Naive B cell (primary cell): ENCODE measurements around the gene CYBA. TPM values are rescaled to one million over a fixed set of nuclear protein-coding genes. Genes with fewer than 3 reads are reported as not detected.
"Not testable (repeated sequence)": the region's sequence is repeated elsewhere in the genome, so short reads cannot be mapped to it uniquely, and the experiment has no call there.

ENCODE experiments used
- ATAC-seq, 2 donors: fragments of 150-1000 bp; cut with Tn5 transposase; 2 replicates each; pipeline ENCODE4 v1.10.0; 2021; ENCODE audit warnings: low read depth in 2 of 2, mild to moderate bottlenecking in 2 of 2, moderate library complexity in 2 of 2
- DNase-seq: peaks from one replicate; pipeline ENCODE4 v3.0.0; 2022
- H3K27ac Mint-ChIP-seq, 6 donors: one replicate each; pipeline ENCODE4 v1.8.0; 2020 to 2022; ENCODE audit warnings: mild to moderate bottlenecking in 6 of 6, mixed read lengths in 6 of 6, moderate library complexity in 5 of 6, inconsistent platforms in 2 of 6
- H3K27me3 Mint-ChIP-seq, 3 donors: one replicate each; pipeline ENCODE4 v1.8.0; 2021 to 2022; ENCODE audit warnings: mixed read lengths in 3 of 3, mild to moderate bottlenecking in 1 of 3
- H3K36me3 Mint-ChIP-seq, 2 donors: one replicate each; pipeline ENCODE4 v1.8.0; 2020 to 2022; ENCODE audit warnings: mixed read lengths in 2 of 2, inconsistent platforms in 1 of 2, mild to moderate bottlenecking in 1 of 2
- H3K4me1 Mint-ChIP-seq, 3 donors: one replicate each; pipeline ENCODE4 v1.8.0; 2020 to 2022; ENCODE audit warnings: mixed read lengths in 3 of 3, inconsistent platforms in 1 of 3, mild to moderate bottlenecking in 1 of 3, moderate library complexity in 1 of 3
- H3K4me3 Mint-ChIP-seq, 8 donors: one replicate each; pipeline ENCODE4 v1.8.0; 2020 to 2022; ENCODE audit warnings: mild to moderate bottlenecking in 8 of 8, mixed read lengths in 8 of 8, moderate library complexity in 8 of 8, inconsistent platforms in 2 of 8
- H3K9me3 Mint-ChIP-seq, 7 donors: one replicate each; pipeline ENCODE4 v1.8.0; 2020 to 2022; ENCODE audit warnings: mixed read lengths in 7 of 7, mild to moderate bottlenecking in 5 of 7, inconsistent platforms in 2 of 7, moderate library complexity in 1 of 7
- polyA plus RNA-seq, 6 donors: library from polyadenylated mRNA; unstranded; fragments of 300-500 nt; fragmentation: Illumina TruSeq; gene quantifications; one replicate each; pipeline ENCODE4 v1.2.3, GENCODE V29; 2021; ENCODE audit warnings: low read depth in 6 of 6

The CYBA gene
- polyA plus RNA-seq, 6 donors from 2014 or later = 1,408 to 2,468 (median 1,616) TPM

- peak overlapping the region; percentile 91 to 100 (median 98) for H3K27ac Mint-ChIP-seq
- peak overlapping the region; percentile 73 to 95 (median 88) for H3K4me3 Mint-ChIP-seq
- DNase-seq (peak; percentile 87), ATAC-seq (peak; percentile 80 to 83)
- no peaks in the 10 kb centered on the region for H3K9me3 Mint-ChIP-seq
- H3K27me3 Mint-ChIP-seq = no peaks in the 10 kb centered on the region
- H3K36me3 Mint-ChIP-seq = no peaks in the 10 kb centered on the region
- peaks cover 21 to 50% (median 37%) of the 10 kb centered on the region in 3 donors for H3K4me1 Mint-ChIP-seq
Measured at GRCh38 chr16:88681709-88682451, 31.0 kb upstream of the CYBA start.

GRCh38 chr16:88681084-88681680 lies 30.3 kb upstream of the CYBA start:
- peak overlapping the region; percentile 73 to 95 (median 88) for H3K4me3 Mint-ChIP-seq
- H3K9me3 Mint-ChIP-seq = no peaks in the 10 kb centered on the region
- DNase-seq = peak; percentile 33

GRCh38 chr16:88680554-88681083 lies 29.8 kb upstream of the CYBA start:
- H3K9me3 Mint-ChIP-seq = no peaks in the 10 kb centered on the region
- peak overlapping the region in 6 of 8 donors; percentile 73 to 95 (median 88) for H3K4me3 Mint-ChIP-seq
- ATAC-seq (no peak), DNase-seq (no peak)
- H3K27ac Mint-ChIP-seq = peak overlapping the region in 3 of 6 donors; percentile 76 to 100 (median 92)
- H3K36me3 Mint-ChIP-seq = no peaks in the 10 kb centered on the region
- H3K4me1 Mint-ChIP-seq = peaks cover 21 to 52% (median 37%) of the 10 kb centered on the region in 3 donors
- H3K27me3 Mint-ChIP-seq = no peaks in the 10 kb centered on the region

More at GRCh38 chr16:88681084-88681680, 30.3 kb upstream of the CYBA start:
- H3K27ac Mint-ChIP-seq = peak overlapping the region in 5 of 6 donors; percentile 91 to 100 (median 98)
- H3K27me3 Mint-ChIP-seq = no peaks in the 10 kb centered on the region
- H3K36me3 Mint-ChIP-seq = no peaks in the 10 kb centered on the region
- peaks cover 21 to 50% (median 37%) of the 10 kb centered on the region in 3 donors for H3K4me1 Mint-ChIP-seq
- peak; percentile 20 to 24 for ATAC-seq

GRCh38 chr16:88678224-88678979 lies 27.5 kb upstream of the CYBA start:
- Mint-ChIP-seq H3K4me1 (peaks cover 20 to 31% (median 23%) of the 10 kb centered on the region in 3 donors), H3K36me3 (no peaks in the 10 kb centered on the region), H3K9me3 (no peaks in the 10 kb centered on the region), H3K4me3 (no peak overlapping the region), H3K27ac (no peak overlapping the region), H3K27me3 (no peaks in the 10 kb centered on the region)
- no peak for DNase-seq
- ATAC-seq = no peak

GRCh38 chr16:88677721-88678120 lies 26.9 kb upstream of the CYBA start:
- H3K36me3 Mint-ChIP-seq = no peaks in the 10 kb centered on the region
- ATAC-seq (no peak), DNase-seq (no peak)
- H3K4me1 Mint-ChIP-seq = peaks cover 20 to 24% (median 23%) of the 10 kb centered on the region in 3 donors
- no peak overlapping the region for H3K4me3 Mint-ChIP-seq
- H3K9me3 Mint-ChIP-seq = no peaks in the 10 kb centered on the region
- no peak overlapping the region for H3K27ac Mint-ChIP-seq
- no peaks in the 10 kb centered on the region for H3K27me3 Mint-ChIP-seq

GRCh38 chr16:88676502-88677242 lies 25.8 kb upstream of the CYBA start:
- no peak for ATAC-seq
- H3K27ac Mint-ChIP-seq = no peak overlapping the region
- no peaks in the 10 kb centered on the region for H3K27me3 Mint-ChIP-seq
- H3K4me3 Mint-ChIP-seq = no peak overlapping the region
- no peaks in the 10 kb centered on the region for H3K9me3 Mint-ChIP-seq
- peaks cover 10 to 15% (median 12%) of the 10 kb centered on the region in 3 donors for H3K4me1 Mint-ChIP-seq
- no peaks in the 10 kb centered on the region for H3K36me3 Mint-ChIP-seq
- DNase-seq = no peak

GRCh38 chr16:88673716-88674379 lies 23.0 kb upstream of the CYBA start:
- Mint-ChIP-seq H3K4me3 (no peak overlapping the region), H3K27me3 (no peaks in the 10 kb centered on the region), H3K36me3 (no peaks in the 10 kb centered on the region), H3K27ac (no peak overlapping the region), H3K4me1 (peaks cover 0 to 3% (median 2%) of the 10 kb centered on the region in 3 donors), H3K9me3 (no peaks in the 10 kb centered on the region)
- DNase-seq (no peak), ATAC-seq (no peak)

GRCh38 chr16:88672776-88673175 lies 21.9 kb upstream of the CYBA start:
- peaks cover 0 to 3% (median 2%) of the 10 kb centered on the region in 3 donors for H3K4me1 Mint-ChIP-seq
- H3K27ac Mint-ChIP-seq = no peak overlapping the region
- H3K36me3 Mint-ChIP-seq = no peaks in the 10 kb centered on the region
- DNase-seq (no peak), ATAC-seq (no peak)
- no peaks in the 10 kb centered on the region for H3K9me3 Mint-ChIP-seq
- H3K27me3 Mint-ChIP-seq = no peaks in the 10 kb centered on the region
- no peak overlapping the region for H3K4me3 Mint-ChIP-seq

GRCh38 chr16:88671806-88672205 lies 21.0 kb upstream of the CYBA start:
- Mint-ChIP-seq H3K27me3 (no peaks in the 10 kb centered on the region), H3K36me3 (no peaks in the 10 kb centered on the region), H3K4me3 (no peak overlapping the region), H3K9me3 (no peaks in the 10 kb centered on the region), H3K4me1 (peaks cover 2 to 6% (median 3%) of the 10 kb centered on the region in 3 donors), H3K27ac (no peak overlapping the region)
- DNase-seq = no peak
- ATAC-seq = no peak

- H3K9me3 Mint-ChIP-seq = no peaks in the 10 kb centered on the region
- H3K36me3 Mint-ChIP-seq = no peaks in the 10 kb centered on the region
- ATAC-seq (no peak), DNase-seq (no peak)
- no peaks in the 10 kb centered on the region for H3K27me3 Mint-ChIP-seq
- no peak overlapping the region for H3K4me3 Mint-ChIP-seq
- H3K27ac Mint-ChIP-seq = no peak overlapping the region
- peaks cover 4 to 9% (median 6%) of the 10 kb centered on the region in 3 donors for H3K4me1 Mint-ChIP-seq
Measured at GRCh38 chr16:88669980-88670379, 19.1 kb upstream of the CYBA start.

- not testable (repeated sequence) for ATAC-seq, H3K27ac Mint-ChIP-seq, H3K27me3 Mint-ChIP-seq, H3K4me3 Mint-ChIP-seq, H3K36me3 Mint-ChIP-seq, DNase-seq, H3K9me3 Mint-ChIP-seq
- H3K4me1 Mint-ChIP-seq = peaks cover 4 to 12% (median 6%) of the 10 kb centered on the region in 3 donors
Measured at GRCh38 chr16:88669493-88669892, 18.6 kb upstream of the CYBA start.

- Mint-ChIP-seq H3K27me3 (no peaks in the 10 kb centered on the region), H3K9me3 (no peaks in the 10 kb centered on the region), H3K36me3 (no peaks in the 10 kb centered on the region), H3K4me1 (peaks cover 12 to 18% (median 14%) of the 10 kb centered on the region in 3 donors), H3K27ac (no peak overlapping the region), H3K4me3 (no peak overlapping the region)
- DNase-seq (no peak), ATAC-seq (no peak)
Measured at GRCh38 chr16:88667461-88667860, 16.6 kb upstream of the CYBA start.
